Upper lobe of left lung (tissue), 6 donors: Measurements from ENCODE around the gene RUNDC1. TPM values are rescaled to one million over a fixed set of nuclear protein-coding genes. Genes with fewer than 3 reads are reported as not detected.

Experiments
- ATAC-seq, 2 donors: fragments of 200-7000 bp; cut with Tn5 transposase; one replicate each; pipeline ENCODE4 v1.9.1; 2022; ENCODE audit warnings: mild to moderate bottlenecking in 2 of 2, moderate library complexity in 2 of 2; ENCODE audit not compliant: low FRiP score in 2 of 2
- DNase-seq, 2 donors: peaks; one replicate each; pipeline ENCODE4 v3.0.0-alpha.2; 2019 to 2020
- H3K27ac ChIP-seq, 4 donors: fragments of 200-600 bp; sonication (generic); one replicate each; pipeline ENCODE4 v1.5.1; 2016 to 2019
- H3K27me3 ChIP-seq, 4 donors: fragments of 200-600 bp; sonication (generic); one replicate each; pipeline ENCODE4 v1.5.1; 2017 to 2019
- H3K36me3 ChIP-seq, 4 donors: fragments of 200-600 bp; sonication (generic); one replicate each; pipeline ENCODE4 v1.5.1; 2016 to 2019
- H3K4me1 ChIP-seq, 4 donors: fragments of 200-600 bp; sonication (generic); one replicate each; pipeline ENCODE4 v1.5.1; 2018 to 2019
- H3K4me3 ChIP-seq, 4 donors: fragments of 200-600 bp; sonication (generic); one replicate each; pipeline ENCODE4 v1.5.1; 2017 to 2019; ENCODE audit warnings: mild to moderate bottlenecking in 2 of 4, moderate library complexity in 1 of 4
- H3K9me3 ChIP-seq, 4 donors: fragments of 200-600 bp; sonication (generic); one replicate each; pipeline ENCODE4 v1.5.1; 2018 to 2019
- CTCF ChIP-seq, 6 experiments: fragments of 450-650 bp in 4 of 6; fragments of 200-600 bp in 2 of 6; sonication (generic) in 2 of 6; IDR thresholded peaks; one replicate each; pipeline ENCODE4 v1.5.1; 2016 to 2019; ENCODE audit warnings: antibody characterized with exemption in 6 of 6
- EP300 ChIP-seq, 4 donors: sonication (generic); formaldehyde crosslinking; IDR thresholded peaks; one replicate each; pipeline ENCODE4 v1.5.1; 2017; ENCODE audit warnings: antibody characterized with exemption in 4 of 4, control low read depth in 2 of 4
- POLR2A ChIP-seq, 4 donors: fragments of 450-650 bp; IDR thresholded peaks; one replicate each; pipeline ENCODE4 v1.5.1; 2016 to 2017; ENCODE audit warnings: antibody characterized with exemption in 4 of 4, mild to moderate bottlenecking in 2 of 4
- POLR2AphosphoS5 ChIP-seq, 2 donors: sonication (generic); formaldehyde crosslinking; IDR thresholded peaks; one replicate each; pipeline ENCODE4 v1.5.1; 2017; ENCODE audit warnings: antibody characterized with exemption in 2 of 2
- WGBS, 2 donors: methylation state at CpG; one replicate each; pipeline ENCODE4 v1.1.5; 2017 to 2018; 5-methylcytosine and 5-hydroxymethylcytosine counted together
- total RNA-seq, 6 donors: library from RNA; depleted of rRNA in 4 of 6; stranded (reverse); fragments of >200 nt in 4 of 6; gene quantifications; one replicate each; pipeline versions ENCODE4 v1.1.0 to v1.2.1, GENCODE V29; 2016 to 2021
- donor health status: DM: no; HTN: no; CAD: no; lungs with moderate emphysema.
- donor health status: DM: no; HTN: yes; CAD: no; lungs with severe emphysema.

RUNDC1 gene
- total RNA-seq, 6 donors from 2014 or later = 13.6 to 26.2 (median 17.5) TPM

GRCh38 chr17:43030137-43030767 is 49.9 kb downstream of the RUNDC1 start:
- H3K36me3 ChIP-seq = no peaks in the 10 kb centered on the region
- no peak for TF ChIP-seq EP300 (IDR thresholded peaks at IDR 0.05)
- TF ChIP-seq CTCF (IDR thresholded peaks at IDR 0.05) = no peak
- no peak for TF ChIP-seq POLR2A (IDR thresholded peaks at IDR 0.05)
- TF ChIP-seq POLR2AphosphoS5 (IDR thresholded peaks at IDR 0.05) = no peak
- no peak for DNase-seq
- no peak for ATAC-seq
- WGBS, 2 donors = 73 to 83% methylated on average over 6 of the region's 6 CpGs
- H3K9me3 ChIP-seq = no peaks in the 10 kb centered on the region
- peak overlapping the region in 1 of 4 donors; percentile 15 for H3K27ac ChIP-seq
- no peak overlapping the region for H3K4me3 ChIP-seq
- peaks cover 0 to 3% (median 0%) of the 10 kb centered on the region in 4 donors for H3K4me1 ChIP-seq
- no peaks in the 10 kb centered on the region for H3K27me3 ChIP-seq

GRCh38 chr17:43031666-43032065 is 51.3 kb downstream of the RUNDC1 start:
- WGBS, 2 donors = 81% methylated on average over 3 of the region's 3 CpGs
- no peaks in the 10 kb centered on the region for H3K27me3 ChIP-seq
- DNase-seq = no peak
- no peaks in the 10 kb centered on the region for H3K4me1 ChIP-seq
- H3K36me3 ChIP-seq = no peaks in the 10 kb centered on the region
- no peak overlapping the region for H3K4me3 ChIP-seq
- no peak overlapping the region for H3K27ac ChIP-seq
- no peaks in the 10 kb centered on the region for H3K9me3 ChIP-seq
- TF ChIP-seq EP300 (IDR thresholded peaks at IDR 0.05) (no peak), POLR2AphosphoS5 (IDR thresholded peaks at IDR 0.05) (no peak), CTCF (IDR thresholded peaks at IDR 0.05) (no peak), POLR2A (IDR thresholded peaks at IDR 0.05) (no peak)
- no peak for ATAC-seq

- Histone ChIP-seq H3K36me3 (no peaks in the 10 kb centered on the region), H3K4me3 (no peak overlapping the region), H3K9me3 (no peaks in the 10 kb centered on the region), H3K27me3 (no peaks in the 10 kb centered on the region), H3K4me1 (no peaks in the 10 kb centered on the region), H3K27ac (no peak overlapping the region)
- ATAC-seq = no peak
- 54 to 56% methylated on average over 12 of the region's 12 CpGs for WGBS, 2 donors
- DNase-seq = no peak
- TF ChIP-seq POLR2AphosphoS5 (IDR thresholded peaks at IDR 0.05) = no peak
- no peak for TF ChIP-seq CTCF (IDR thresholded peaks at IDR 0.05)
- TF ChIP-seq POLR2A (IDR thresholded peaks at IDR 0.05) = no peak
- no peak for TF ChIP-seq EP300 (IDR thresholded peaks at IDR 0.05)
Observed at GRCh38 chr17:43033948-43034881, 53.9 kb downstream of the RUNDC1 start.

- no peak overlapping the region for H3K4me3 ChIP-seq
- TF ChIP-seq POLR2AphosphoS5 (IDR thresholded peaks at IDR 0.05) = no peak
- no peak for TF ChIP-seq EP300 (IDR thresholded peaks at IDR 0.05)
- no peak for TF ChIP-seq POLR2A (IDR thresholded peaks at IDR 0.05)
- no peak for TF ChIP-seq CTCF (IDR thresholded peaks at IDR 0.05)
- ATAC-seq = no peak
- WGBS, 2 donors = 98 to 100% methylated on average over 1 to 3 of the region's 3 CpGs
- no peaks in the 10 kb centered on the region for H3K9me3 ChIP-seq
- no peak for DNase-seq
- H3K27me3 ChIP-seq = no peaks in the 10 kb centered on the region
- H3K36me3 ChIP-seq = no peaks in the 10 kb centered on the region
- H3K27ac ChIP-seq = no peak overlapping the region
- H3K4me1 ChIP-seq = no peaks in the 10 kb centered on the region
Observed at GRCh38 chr17:43034894-43035293, 54.5 kb downstream of the RUNDC1 start.
